Measurements from ENCODE around the gene SPECC1.

- TF ChIP-seq ZNF556 (CRISPR knock-in tag; IDR thresholded peaks at IDR 0.05; ENCODE audit: borderline replicate concordance) (no peak), RBAK (CRISPR knock-in tag; IDR thresholded peaks at IDR 0.05) (no peak), POLR2A (IDR thresholded peaks at IDR 0.05; ENCODE audit: insufficient read depth in 1 of 2, low read depth in 2 of 2, low read length in 2 of 2) (no peak)
These were observed 171.5 kb downstream of the SPECC1 start for GRCh38 chr17:20180661-20181060.
